Inferior parietal cortex (tissue), 1 donor: ENCODE measurements around the gene TRIP6.

Experiments
- DNase-seq: peaks from one replicate; pipeline ENCODE4 v3.0.0-alpha.2; 2016; ENCODE audit errors: extremely low spot score

The TRIP6 gene

DNA sequence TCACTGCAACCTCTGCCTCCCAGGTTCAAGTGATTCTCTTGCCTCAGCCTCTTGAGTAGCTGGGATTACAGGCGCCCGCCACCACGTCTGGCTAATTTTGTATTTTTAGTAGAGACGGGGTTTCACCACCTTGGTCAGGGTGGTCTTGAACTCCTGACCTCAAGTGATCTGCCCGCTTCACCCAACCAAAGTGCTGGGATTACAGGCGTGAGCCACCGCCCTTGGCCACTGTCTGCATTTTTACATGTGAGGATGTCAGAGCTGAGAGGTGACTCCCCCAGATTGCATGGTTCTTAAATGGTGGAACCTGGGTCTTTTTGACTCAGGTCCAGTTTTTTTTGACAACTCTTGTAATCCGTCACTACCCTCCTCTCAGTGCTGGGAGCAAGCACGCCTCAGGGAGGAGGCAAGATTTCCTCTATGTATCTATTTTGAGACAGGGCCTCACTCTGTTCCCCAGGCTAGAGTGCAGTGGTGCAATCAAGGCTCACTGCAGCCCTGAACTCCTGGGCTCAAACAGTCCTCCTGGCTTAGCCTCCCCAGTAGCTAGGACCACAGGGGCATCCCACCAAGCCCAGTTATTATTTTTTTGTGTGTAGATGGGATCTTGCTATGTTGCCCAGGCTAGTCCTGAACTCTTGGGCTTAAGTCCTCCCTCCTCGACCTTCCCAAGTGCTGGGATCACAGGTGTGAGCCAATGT, 6.6 kb downstream of the TRIP6 start:
- DNase-seq = no peak

GRCh38 chr7:100874300-100874576, 7.1 kb downstream of the TRIP6 start:
- DNase-seq = no peak

DNA sequence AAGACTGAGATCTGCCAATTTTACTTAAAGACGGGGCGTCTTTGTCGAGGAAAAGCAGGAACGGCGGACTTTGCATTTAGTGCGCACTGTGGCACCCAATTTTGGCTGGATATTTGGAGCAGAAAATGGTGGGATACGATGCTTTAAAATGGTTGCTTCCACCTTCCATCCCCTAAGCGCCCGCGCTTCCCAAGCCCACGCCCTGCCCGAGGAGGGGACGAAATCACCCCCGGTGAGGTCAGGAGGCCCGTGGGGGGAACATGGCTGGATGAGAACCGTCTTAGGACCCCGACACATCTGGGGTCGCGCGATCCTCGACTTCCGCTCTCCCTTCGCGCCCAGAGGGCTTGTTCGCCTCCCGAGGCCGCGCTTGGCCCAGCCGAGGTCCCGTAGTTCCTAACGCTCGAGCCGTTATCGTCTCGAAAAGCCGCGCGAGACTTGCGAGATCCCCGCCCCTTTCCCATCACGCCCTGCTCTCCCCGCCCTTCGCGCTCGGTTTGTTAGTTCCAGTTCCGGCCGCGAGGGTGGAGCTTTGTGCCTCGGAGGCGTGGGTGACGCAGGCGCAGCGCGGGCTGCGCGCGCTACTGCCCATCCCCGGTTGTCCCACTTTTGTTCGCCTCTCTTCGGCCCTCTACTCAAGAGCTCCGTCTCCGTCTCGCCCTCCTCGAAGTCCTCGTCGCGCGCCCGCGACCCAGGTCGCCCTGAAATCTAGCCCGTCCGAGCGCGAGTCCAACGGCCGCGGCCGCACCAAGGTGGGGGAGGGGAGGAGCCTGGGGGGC, 7.6 kb downstream of the TRIP6 start, which contains the start of gene SRRT:
TSS of gene SRRT (plus strand) at position 527 of the 779 bp plus-strand sequence. CDS start 488 bp downstream, outside the sequence.
- DNase-seq = peak; percentile 99

GRCh38 chr7:100875356-100875751, 8.2 kb downstream of the TRIP6 start:
- DNase-seq = no peak

DNA sequence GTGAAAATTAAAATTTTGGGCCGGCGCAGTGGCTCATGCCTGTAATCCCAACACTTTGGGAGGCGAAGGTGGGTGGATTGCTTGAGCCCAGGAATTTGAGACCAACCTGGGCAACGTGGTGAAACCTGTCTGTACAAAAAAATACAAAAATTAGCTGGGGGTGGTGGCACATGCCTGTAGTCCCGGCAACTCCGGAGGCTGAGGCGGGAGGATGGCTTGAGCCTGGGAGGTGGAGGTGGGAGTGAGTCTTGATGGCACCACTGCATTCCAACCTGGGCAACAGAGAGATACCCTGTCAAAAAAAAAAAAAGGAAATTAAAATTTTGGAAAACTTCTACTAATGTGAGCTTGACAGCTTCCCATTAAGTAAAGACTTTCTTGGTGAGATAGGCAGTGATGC, 10.8 kb downstream of the TRIP6 start:
- no peak for DNase-seq

GRCh38 chr7:100878685-100879084, 11.5 kb downstream of the TRIP6 start:
- no peak for DNase-seq

GRCh38 chr7:100879685-100880261, 12.6 kb downstream of the TRIP6 start:
- no peak for DNase-seq

GRCh38 chr7:100880645-100881044, 13.5 kb downstream of the TRIP6 start:
- DNase-seq = no peak

- DNase-seq = no peak
Observed at GRCh38 chr7:100881136-100881535, 13.9 kb downstream of the TRIP6 start.

DNA sequence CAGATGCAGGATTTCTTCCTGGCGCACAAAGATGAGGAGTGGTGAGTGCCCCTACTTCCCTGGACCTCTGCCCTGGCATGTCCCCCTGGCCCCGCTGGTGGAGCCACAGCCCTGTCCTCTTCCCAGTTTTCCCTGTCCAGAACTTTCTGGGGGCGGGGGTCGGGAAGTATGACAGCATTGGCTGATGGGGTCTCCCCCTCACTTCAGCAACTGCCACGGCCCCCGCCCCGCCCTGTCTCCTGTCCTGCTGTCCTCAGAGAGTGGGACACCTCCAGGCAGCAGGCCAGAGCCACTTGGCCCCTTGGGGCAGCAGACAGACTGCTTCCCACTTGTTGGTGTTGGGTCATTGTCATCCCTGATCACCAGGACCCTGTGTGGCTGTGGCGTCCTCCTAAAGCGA, 15.0 kb downstream of the TRIP6 start:
- no peak for DNase-seq

GRCh38 chr7:100882785-100883526, 15.8 kb downstream of the TRIP6 start:
- DNase-seq = no peak

- no peak for DNase-seq
Observed at GRCh38 chr7:100884736-100885439, 17.7 kb downstream of the TRIP6 start.

GRCh38 chr7:100885440-100886141, 18.4 kb downstream of the TRIP6 start:
- DNase-seq = no peak

DNA sequence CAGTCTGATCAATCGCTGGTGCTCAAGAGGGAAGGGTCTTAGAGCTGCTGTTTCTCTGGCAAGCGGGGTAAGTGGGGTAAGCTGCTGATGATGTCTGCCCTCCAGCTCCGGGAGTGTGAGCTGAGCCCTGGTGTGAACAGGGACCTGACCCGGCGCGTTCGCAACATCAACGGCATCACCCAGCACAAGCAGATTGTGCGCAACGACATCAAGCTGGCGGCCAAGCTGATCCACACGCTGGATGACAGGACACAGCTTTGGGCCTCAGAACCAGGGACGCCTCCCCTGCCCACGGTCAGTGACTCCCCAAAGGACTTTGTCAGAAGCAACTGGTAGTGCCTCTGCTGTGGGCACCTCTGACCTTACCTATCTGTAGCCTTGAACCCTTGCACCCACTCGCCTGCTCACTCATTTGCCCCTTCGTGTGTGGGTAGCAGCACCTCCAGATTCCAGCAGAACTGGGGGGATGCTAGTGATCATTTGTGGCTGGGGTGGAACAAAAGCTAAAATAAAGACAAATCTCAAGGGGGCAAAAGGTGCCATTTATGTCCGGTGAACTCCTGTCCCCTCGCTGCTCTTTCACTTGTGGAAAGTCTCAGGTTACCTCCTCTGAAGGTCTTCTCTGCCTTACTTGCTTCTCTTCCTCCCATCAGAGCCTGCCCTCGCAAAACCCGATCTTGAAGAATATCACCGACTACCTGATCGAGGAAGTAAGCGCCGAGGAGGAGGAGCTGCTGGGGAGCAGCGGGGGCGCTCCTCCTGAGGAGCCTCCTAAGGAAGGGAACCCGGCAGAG, 19.2 kb downstream of the TRIP6 start:
- DNase-seq = no peak

DNA sequence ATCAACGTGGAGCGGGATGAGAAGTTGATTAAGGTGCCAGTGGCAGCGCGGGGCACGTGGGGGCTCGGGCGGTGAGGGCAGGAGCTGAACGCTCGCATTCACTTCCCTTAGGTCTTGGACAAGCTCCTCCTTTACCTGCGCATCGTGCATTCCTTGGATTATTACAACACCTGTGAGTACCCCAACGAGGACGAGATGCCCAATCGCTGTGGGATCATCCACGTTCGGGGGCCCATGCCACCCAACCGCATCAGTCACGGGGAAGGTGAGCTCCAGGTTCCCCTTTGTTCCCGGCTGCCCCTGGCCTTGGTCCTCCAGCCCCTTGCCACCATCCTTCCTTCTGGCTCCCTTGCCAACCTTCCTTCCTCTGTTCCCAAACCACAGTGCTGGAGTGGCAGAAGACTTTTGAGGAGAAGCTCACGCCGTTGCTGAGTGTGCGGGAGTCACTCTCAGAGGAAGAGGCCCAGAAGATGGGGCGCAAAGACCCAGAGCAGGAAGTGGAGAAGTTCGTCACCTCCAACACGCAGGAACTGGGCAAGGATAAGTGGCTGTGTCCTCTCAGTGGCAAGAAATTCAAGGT, 19.8 kb downstream of the TRIP6 start:
- no peak for DNase-seq

- no peak for DNase-seq
Observed at GRCh38 chr7:100887516-100888290, 20.5 kb downstream of the TRIP6 start.

DNA sequence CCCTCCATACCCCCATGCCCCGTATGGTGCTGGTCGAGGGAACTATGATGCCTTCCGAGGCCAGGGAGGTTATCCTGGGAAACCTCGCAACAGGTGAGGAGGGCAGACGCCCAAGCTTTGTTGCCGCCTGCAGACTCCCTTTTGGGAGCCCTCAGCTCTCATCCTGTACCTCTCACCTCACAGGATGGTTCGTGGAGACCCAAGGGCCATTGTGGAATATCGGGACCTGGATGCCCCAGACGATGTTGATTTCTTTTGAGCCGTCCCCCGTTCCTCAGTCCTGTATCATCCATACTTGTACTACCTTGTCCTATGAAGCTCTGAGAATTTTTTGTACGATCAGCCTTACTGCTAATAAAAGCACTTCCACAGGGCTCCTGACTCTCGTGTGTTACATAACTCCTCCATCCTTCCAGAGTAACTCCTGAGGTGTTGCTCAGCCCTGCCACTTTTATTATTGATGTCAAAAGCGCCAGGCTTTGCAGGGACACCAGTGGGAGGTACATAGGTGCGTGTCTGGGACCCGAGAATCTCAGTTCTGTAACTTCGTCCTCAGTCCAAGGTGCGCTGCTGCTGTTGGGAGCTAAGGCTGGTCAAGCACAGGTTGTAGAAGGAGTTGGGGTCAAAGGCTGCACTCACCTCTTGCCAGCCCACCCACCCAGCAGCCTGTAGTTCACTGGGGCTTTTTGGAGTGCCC, 21.3 kb downstream of the TRIP6 start:
- DNase-seq = no peak

- no peak for DNase-seq
Observed at GRCh38 chr7:100888988-100889750, 22.0 kb downstream of the TRIP6 start, which contains the start of gene UFSP1. Gene UFSP1, minus strand, starts transcription at chr7:100889715. Its CDS starts 444 bp downstream, at chr7:100889271.
